Ovary (tissue), 9 donors: Measurements from ENCODE around the gene KRT82. TPM values are rescaled to one million over a fixed set of nuclear protein-coding genes. Genes with fewer than 3 reads are reported as not detected.
"Not testable (repeated sequence)": the region's sequence is repeated elsewhere in the genome, so short reads cannot be mapped to it uniquely, and the experiment has no call there.

ENCODE experiments used
- DNase-seq, 5 donors: peaks; one replicate each; pipeline ENCODE4 v3.0.0-alpha.2; 2019 to 2020
- H3K27ac ChIP-seq, 2 donors: fragments of 200-600 bp; one replicate each; pipeline versions ENCODE4 v1.5.1 to v1.8.0; 2019 to 2022
- H3K27me3 ChIP-seq: fragments of 200-600 bp; one replicate; pipeline ENCODE4 v1.8.0; 2022
- H3K36me3 ChIP-seq: fragments of 200-600 bp; sonication (generic); one replicate; pipeline ENCODE4 v1.5.1; 2019
- H3K4me1 ChIP-seq: one replicate; pipeline ENCODE4 v1.8.1; 2013; ENCODE audit warnings: mild to moderate bottlenecking, moderate library complexity; ENCODE audit not compliant: insufficient read depth
- H3K4me3 ChIP-seq: fragments of 200-600 bp; sonication (generic); one replicate; pipeline ENCODE4 v1.5.1; 2017
- H3K9me3 ChIP-seq, 2 donors: fragments of 200-600 bp in 1 of 2; sonication (generic) in 1 of 2; one replicate each; pipeline versions ENCODE4 v1.5.1 to v1.8.1; 2013 to 2019; ENCODE audit warnings: mild to moderate bottlenecking in 1 of 2, moderate library complexity in 1 of 2
- CTCF ChIP-seq, 3 donors: fragments of 450-650 bp in 2 of 3; fragments of 200-600 bp in 1 of 3; IDR thresholded peaks; one replicate each; pipeline versions ENCODE4 v1.5.1 to v1.8.0; 2016 to 2022; ENCODE audit warnings: antibody characterized with exemption in 3 of 3, mild to moderate bottlenecking in 1 of 3
- EP300 ChIP-seq: sonication (generic); formaldehyde crosslinking; IDR thresholded peaks from one replicate; pipeline ENCODE4 v1.6.1; 2017; ENCODE audit warnings: antibody characterized with exemption
- POLR2A ChIP-seq: fragments of 450-650 bp; IDR thresholded peaks from one replicate; pipeline ENCODE4 v1.6.1; 2017; ENCODE audit warnings: antibody characterized with exemption, mild to moderate bottlenecking, moderate library complexity
- WGBS, 3 donors: extraction: QIAGEN DNeasy Blood & Tissue Kit in 1 of 3; methylation state at CpG; one replicate each; pipeline versions ENCODE4 v1.1.5 to v1.1.7; 2013 to 2017; 5-methylcytosine and 5-hydroxymethylcytosine counted together
- intact Hi-C, 4 donors: fragments of 100-400 bp; cut with DNase I; formaldehyde crosslinking; loops; one replicate each; pipeline versions ENCODE4 v1.11.0 to v1.15.1; 2022 to 2023
- polyA plus RNA-seq, 2 donors: library from polyadenylated mRNA; stranded (reverse); fragments of 200-250 nt in 1 of 2; fragments of 350-450 nt in 1 of 2; fragmentation: Illumina TruSeq in 1 of 2; extraction: RNeasy Lipid Tissue Mini Kit (QIAGEN cat#74804) in 1 of 2; gene quantifications; one replicate each; pipeline ENCODE4 v1.2.3, GENCODE V29; 2013 to 2014
- total RNA-seq, 7 donors: library from RNA; depleted of rRNA in 2 of 7; stranded (reverse); fragments of >200 nt in 2 of 7; fragmentation: NEBNext Ultra II Directional in 3 of 7; extraction: Animal tissue kit (Norgen Biotek cat#: 25700) in 3 of 7; gene quantifications; one replicate each; pipeline versions ENCODE4 v1.1.0 to v1.2.4, GENCODE V29; 2016 to 2023
- donor health status: DM: no; HTN: no; CAD: no; lungs with moderate emphysema.
- donor health status: DM: no; HTN: no; CAD: no.
- donor health status: Bipolar disorder and iron deficiency.
- donor health status: DM: yes; HTN: yes; CAD: no.
- donor health status: DM: no; HTN: no; CAD: no.
- donor health status: DM: yes; HTN: yes; CAD: no.

Gene KRT82
- total and polyA plus RNA-seq, 9 donors: not detected

- no peak for TF ChIP-seq POLR2A
- TF ChIP-seq EP300: no peak
- no peak for TF ChIP-seq CTCF (IDR thresholded peaks at IDR 0.05)
- no peak for DNase-seq
- H3K4me3 ChIP-seq: no peak overlapping the region
- peaks cover 4% of the 10 kb centered on the region for H3K4me1 ChIP-seq
- no peaks in the 10 kb centered on the region for H3K36me3 ChIP-seq
- intact Hi-C loops: no loop called here
- no peak overlapping the region for H3K27ac ChIP-seq
- WGBS, 3 donors: 73 to 77% (median 73%) methylated on average over 8 of the region's 8 CpGs
- H3K27me3 ChIP-seq: no peaks in the 10 kb centered on the region
- no peaks in the 10 kb centered on the region for H3K9me3 ChIP-seq
Measured at GRCh38 chr12:52413782-52414345, 7.7 kb upstream of the KRT82 start.

- TF ChIP-seq POLR2A (no peak), EP300 (no peak), CTCF (IDR thresholded peaks at IDR 0.05) (no peak)
- 32 to 41% (median 39%) methylated on average over 4 of the region's 4 CpGs for WGBS, 3 donors
- DNase-seq: no peak
Measured at GRCh38 chr12:52413202-52413601, 7.1 kb upstream of the KRT82 start.

GRCh38 chr12:52411815-52412214 lies 5.7 kb upstream of the KRT82 start:
- Histone ChIP-seq H3K9me3 (no peaks in the 10 kb centered on the region), H3K4me1 (peaks cover 4% of the 10 kb centered on the region), H3K36me3 (no peaks in the 10 kb centered on the region), H3K27ac (no peak overlapping the region), H3K27me3 (no peaks in the 10 kb centered on the region), H3K4me3 (no peak overlapping the region)
- DNase-seq: no peak
- TF ChIP-seq POLR2A (no peak), EP300 (no peak), CTCF (IDR thresholded peaks at IDR 0.05) (no peak)
- intact Hi-C loops: no loop called here
- WGBS, 3 donors: 78 to 93% (median 85%) methylated on average over 10 of the region's 10 CpGs

More at GRCh38 chr12:52413202-52413601, 7.1 kb upstream of the KRT82 start:
- intact Hi-C loops: no loop called here
- H3K27me3 ChIP-seq: no peaks in the 10 kb centered on the region
- no peaks in the 10 kb centered on the region for H3K36me3 ChIP-seq
- no peaks in the 10 kb centered on the region for H3K9me3 ChIP-seq
- peaks cover 4% of the 10 kb centered on the region for H3K4me1 ChIP-seq
- H3K27ac ChIP-seq: no peak overlapping the region
- no peak overlapping the region for H3K4me3 ChIP-seq

- H3K36me3 ChIP-seq, H3K27me3 ChIP-seq, H3K4me3 ChIP-seq, H3K4me1 ChIP-seq, DNase-seq, H3K9me3 ChIP-seq, intact Hi-C loops, H3K27ac ChIP-seq: not testable (repeated sequence)
- 14 to 33% methylated on average over 1 of the region's 1 CpG; no CpG with 5 or more reads in 1 of the 3 donors for WGBS, 3 donors
Measured at GRCh38 chr12:52410589-52411248, 4.6 kb upstream of the KRT82 start.

- Histone ChIP-seq H3K4me3 (no peak overlapping the region), H3K27me3 (no peaks in the 10 kb centered on the region), H3K4me1 (no peaks in the 10 kb centered on the region), H3K36me3 (no peaks in the 10 kb centered on the region), H3K27ac (no peak overlapping the region), H3K9me3 (no peaks in the 10 kb centered on the region)
- TF ChIP-seq POLR2A (no peak), EP300 (no peak), CTCF (IDR thresholded peaks at IDR 0.05) (no peak)
- WGBS, 3 donors: 80 to 89% (median 81%) methylated on average over 5 of the region's 5 CpGs
- DNase-seq: no peak
- intact Hi-C loops: no loop called here
Measured at GRCh38 chr12:52407918-52408317, 1.8 kb upstream of the KRT82 start.
